IMR-90 (cell line): ENCODE results near the gene ACACB. TPM values are rescaled to one million over a fixed set of nuclear protein-coding genes. Genes with fewer than 3 reads are reported as not detected.

ENCODE experiments used
- ATAC-seq: fragments of 200-7000 bp; cut with Tn5 transposase; 2 replicates; pipeline ENCODE4 v1.9.1; 2020; ENCODE audit warnings: low read depth, mild to moderate bottlenecking, moderate library complexity
- BruUV-seq: library from RNA; stranded (reverse); fragments of 400-500 nt; replicated peaks from 2 replicates; lab custom pipeline; 2021; lab: Mats Ljungman, UMichigan
- CTCF ChIA-PET: fragments of 300-600 bp; formaldehyde crosslinking; extraction: SDS; loops from one replicate; lab custom pipeline; 2021; ENCODE audit warnings: antibody characterized with exemption; lab: Yijun Ruan, JAX
- POLR2A ChIA-PET: fragments of 300-600 bp; sonication (Branson Sonifier 250); formaldehyde crosslinking; loops from one replicate; lab custom pipeline; 2022; ENCODE audit warnings: antibody characterized with exemption; ENCODE audit not compliant: unreplicated experiment; lab: Charles Lee
- DNase-seq: peaks from one replicate; pipeline ENCODE4 v3.0.0; 2013
- H2AFZ ChIP-seq: replicated peaks from 2 replicates; pipeline ENCODE3; 2013; ENCODE audit warnings: low read length, mild to moderate bottlenecking; ENCODE audit not compliant: poor library complexity
- H2AK5ac ChIP-seq: 2 replicates; pipeline ENCODE4 v1.6.1; 2013; ENCODE audit warnings: low read depth, low read length, inconsistent platforms
- H2AK9ac ChIP-seq: replicated peaks from 2 replicates; pipeline ENCODE3; 2013; ENCODE audit warnings: mild to moderate bottlenecking, low read depth, low read length, moderate library complexity; ENCODE audit not compliant: poor library complexity
- H2BK120ac ChIP-seq: 2 replicates; pipeline ENCODE4 v1.6.1; 2013; ENCODE audit warnings: low read depth, low read length, inconsistent platforms
- H2BK15ac ChIP-seq: 3 replicates; pipeline ENCODE4 v1.6.1; 2013; ENCODE audit warnings: low read depth, low read length, inconsistent platforms
- H2BK20ac ChIP-seq: 2 replicates; pipeline ENCODE4 v1.6.1; 2013; ENCODE audit warnings: low read depth, mild to moderate bottlenecking, inconsistent platforms, low read length, moderate library complexity
- H2BK5ac ChIP-seq: 2 replicates; pipeline ENCODE4 v1.6.1; 2013; ENCODE audit warnings: mild to moderate bottlenecking, low read depth, low read length, inconsistent platforms; ENCODE audit not compliant: poor library complexity, severe bottlenecking
- H3K14ac ChIP-seq: replicated peaks from 2 replicates; pipeline ENCODE4 v1.6.1; 2013; ENCODE audit warnings: low read depth, low read length, inconsistent platforms
- H3K18ac ChIP-seq: 2 replicates; pipeline ENCODE4 v1.6.1; 2013; ENCODE audit warnings: low read depth, low read length, control low read depth
- H3K23ac ChIP-seq: 2 replicates; pipeline ENCODE4 v1.6.1; 2013; ENCODE audit warnings: low read depth, low read length, inconsistent platforms
- H3K27ac ChIP-seq: 2 replicates; pipeline ENCODE4 v1.5.1; 2013; ENCODE audit warnings: mild to moderate bottlenecking, control low read depth, low read length; ENCODE audit not compliant: insufficient read depth
- H3K27me3 ChIP-seq: 2 replicates; pipeline ENCODE4 v1.6.1; 2013; ENCODE audit warnings: low read length; ENCODE audit not compliant: control insufficient read depth, insufficient read depth
- H3K36me3 ChIP-seq: 2 replicates; pipeline ENCODE4 v1.6.1; 2013; ENCODE audit warnings: low read length, mixed read lengths; ENCODE audit not compliant: control insufficient read depth, insufficient read depth
- H3K4ac ChIP-seq: 2 replicates; pipeline ENCODE4 v1.6.1; 2013; ENCODE audit warnings: low read depth, low read length, inconsistent platforms
- H3K4me1 ChIP-seq: 2 replicates; pipeline ENCODE4 v1.6.1; 2013; ENCODE audit warnings: low read length, mixed read lengths; ENCODE audit not compliant: control insufficient read depth, insufficient read depth
- H3K4me2 ChIP-seq: 2 replicates; pipeline ENCODE4 v1.6.1; 2013; ENCODE audit warnings: low read depth, mild to moderate bottlenecking, control low read depth, low read length, moderate library complexity
- H3K4me3 ChIP-seq: 2 replicates; pipeline ENCODE4 v1.5.1; 2013; ENCODE audit warnings: low read depth, mild to moderate bottlenecking, control low read depth, low read length, moderate library complexity; ENCODE audit not compliant: insufficient read depth
- H3K56ac ChIP-seq: 2 replicates; pipeline ENCODE4 v1.6.1; 2013; ENCODE audit warnings: low read length, inconsistent platforms; ENCODE audit not compliant: insufficient read depth; ENCODE audit errors: extremely low read depth
- H3K79me1 ChIP-seq, 2 experiments: 2 replicates each; pipeline ENCODE4 v1.6.1; 2013; ENCODE audit warnings: low read length in 2 of 2, inconsistent platforms in 1 of 2, low read depth in 1 of 2
- H3K9ac ChIP-seq: 2 replicates; pipeline ENCODE4 v1.6.1; 2013; ENCODE audit warnings: low read depth, low read length, control low read depth
- H3K9me1 ChIP-seq: 2 replicates; pipeline ENCODE4 v1.6.1; 2013; ENCODE audit warnings: low read length, inconsistent platforms; ENCODE audit not compliant: insufficient read depth
- H3K9me3 ChIP-seq: 2 replicates; pipeline ENCODE4 v1.6.1; 2013; ENCODE audit warnings: low read length; ENCODE audit not compliant: control insufficient read depth, insufficient read depth
- H4K20me1 ChIP-seq: 2 replicates; pipeline ENCODE4 v1.6.1; 2013; ENCODE audit warnings: low read length, inconsistent platforms; ENCODE audit not compliant: insufficient read depth
- H4K5ac ChIP-seq: 2 replicates; pipeline ENCODE4 v1.6.1; 2013; ENCODE audit warnings: mild to moderate bottlenecking, low read depth, low read length, control low read depth
- H4K8ac ChIP-seq, 2 experiments: 2 replicates each; pipeline ENCODE4 v1.6.1; 2013; ENCODE audit warnings: low read depth in 2 of 2, low read length in 2 of 2, control low read depth in 1 of 2, inconsistent platforms in 1 of 2
- H4K91ac ChIP-seq: 2 replicates; pipeline ENCODE4 v1.6.1; 2013; ENCODE audit warnings: low read depth, low read length, inconsistent platforms; ENCODE audit not compliant: insufficient read depth
- BHLHE40 ChIP-seq: fragments of 150-350 bp; IDR thresholded peaks from 2 replicates; pipeline ENCODE4 v1.6.1; 2016; ENCODE audit warnings: mild to moderate bottlenecking, low read depth, low read length
- CEBPB ChIP-seq: IDR thresholded peaks from 2 replicates; pipeline ENCODE4 v1.6.1; 2012; ENCODE audit warnings: low read depth, low read length, improper control_type of control experiment
- CHD1 ChIP-seq: IDR thresholded peaks from 2 replicates; pipeline ENCODE4 v1.6.1; 2012; ENCODE audit warnings: low read depth, low read length, improper control_type of control experiment
- ELK1 ChIP-seq: fragments of 150-350 bp; IDR thresholded peaks from 2 replicates; pipeline ENCODE4 v1.6.1; 2016; ENCODE audit warnings: low read depth, mild to moderate bottlenecking, low read length, moderate library complexity, borderline replicate concordance
- FOS ChIP-seq: fragments of 150-350 bp; IDR thresholded peaks from 2 replicates; pipeline ENCODE4 v1.6.1; 2016; ENCODE audit warnings: low read depth, low read length
- MAFK ChIP-seq: IDR thresholded peaks from 2 replicates; pipeline ENCODE4 v1.6.1; 2012; ENCODE audit warnings: low read depth, low read length, improper control_type of control experiment
- MAZ ChIP-seq: IDR thresholded peaks from 2 replicates; pipeline ENCODE4 v1.6.1; 2012; ENCODE audit warnings: low read depth, mild to moderate bottlenecking, low read length, improper control_type of control experiment, moderate library complexity, borderline replicate concordance
- MXI1 ChIP-seq: IDR thresholded peaks from 2 replicates; pipeline ENCODE4 v1.6.1; 2012; ENCODE audit warnings: low read depth, mild to moderate bottlenecking, low read length, moderate library complexity, borderline replicate concordance
- NFE2L2 ChIP-seq: fragments of 150-350 bp; IDR thresholded peaks from 2 replicates; pipeline ENCODE4 v1.6.1; 2016; ENCODE audit warnings: low read depth, mild to moderate bottlenecking, low read length
- POLR2A ChIP-seq: IDR thresholded peaks from 2 replicates; pipeline ENCODE4 v1.6.1; 2012; ENCODE audit warnings: mild to moderate bottlenecking, low read depth, low read length
- RAD21 ChIP-seq: IDR thresholded peaks from 2 replicates; pipeline ENCODE4 v1.6.1; 2012; ENCODE audit warnings: low read length, improper control_type of control experiment
- RCOR1 ChIP-seq: IDR thresholded peaks from 2 replicates; pipeline ENCODE4 v1.6.1; 2012; ENCODE audit warnings: mild to moderate bottlenecking, low read length, improper control_type of control experiment; ENCODE audit not compliant: insufficient replicate concordance
- RFX5 ChIP-seq: IDR thresholded peaks from 2 replicates; pipeline ENCODE4 v1.8.0; 2012; ENCODE audit warnings: low read depth, mild to moderate bottlenecking, low read length, moderate library complexity
- SMC3 ChIP-seq: fragments of 150-350 bp; IDR thresholded peaks from 2 replicates; pipeline ENCODE4 v1.6.1; 2016; ENCODE audit warnings: low read depth, mild to moderate bottlenecking, antibody characterized with exemption, low read length, moderate library complexity
- WGBS, 2 experiments: methylation state at CpG; one replicate each; pipeline versions ENCODE4 v1.1.5 to v1.1.7; 2013; ENCODE audit warnings: missing lambda C conversion rate in 2 of 2; ENCODE audit not compliant: insufficient read length in 1 of 2; ENCODE audit errors: extremely low coverage in 2 of 2; 5-methylcytosine and 5-hydroxymethylcytosine counted together
- dilution Hi-C: fragments of 300-500 bp; cut with HindIII; formaldehyde crosslinking; loops from one replicate; pipeline ENCODE4 v1.14.3; 2018; ENCODE audit warnings: low sequenced_read_pairs; ENCODE audit not compliant: unreplicated experiment
- in situ Hi-C: fragments of 300-500 bp; cut with MboI; formaldehyde crosslinking; loops from 3 replicates; pipeline ENCODE4 v1.14.3; 2019; ENCODE audit warnings: low sequenced_read_pairs, inconsistent platforms, mixed read lengths
- intact Hi-C: fragments of 100-400 bp; cut with micrococcal nuclease; formaldehyde crosslinking; loops from 2 replicates; pipeline ENCODE4 v1.10.0; 2022
- polyA plus RNA-seq, 3 experiments: library from polyadenylated mRNA; depleted of rRNA; stranded (reverse); fragments of >200 nt; gene quantifications; 2 replicates each; pipeline ENCODE4 v1.2.3, GENCODE V29; 2012; ENCODE audit warnings: low replicate concordance in 1 of 3
- total RNA-seq: library from RNA; depleted of rRNA; stranded (reverse); fragments of >200 nt; gene quantifications from 2 replicates; pipeline ENCODE4 v1.2.3, GENCODE V29; 2012
- TF ChIP-seq, protein P1 (sequence below): conservative IDR thresholded peaks from 2 replicates; pipeline ENCODE4 v1.5.1; 2012; ENCODE audit warnings: mild to moderate bottlenecking, low read depth, low read length, improper control_type of control experiment
- TF ChIP-seq, protein P2 (sequence below): fragments of 150-350 bp; IDR thresholded peaks from 2 replicates; pipeline ENCODE4 v1.6.1; 2017; ENCODE audit warnings: mild to moderate bottlenecking, antibody characterized with exemption, low read length, low read depth

ACACB gene
- total and polyA plus RNA-seq, 2 of the 4 experiments (the other 2 are of a cell fraction) = 2.0 to 2.1 TPM

- Histone ChIP-seq H3K14ac (no peak overlapping the region), H3K56ac (no peak overlapping the region), H3K9me3 (no peaks in the 10 kb centered on the region), H4K8ac (no peak overlapping the region), H3K79me1 (no peaks in the 10 kb centered on the region), H2AK5ac (no peak overlapping the region), H3K4ac (no peak overlapping the region), H3K23ac (no peak overlapping the region), H2BK5ac (no peak overlapping the region), H4K91ac (no peak overlapping the region), H3K27me3 (peaks cover 10% of the 10 kb centered on the region; the same call in 1 of the 2 replicates), H3K36me3 (peaks cover 3% of the 10 kb centered on the region; the same call in 1 of the 2 replicates), H2BK120ac (no peak overlapping the region), H4K20me1 (no peaks in the 10 kb centered on the region), H3K4me2 (no peak overlapping the region), H3K9ac (no peak overlapping the region), H2BK20ac (no peak overlapping the region), H3K18ac (no peak overlapping the region), H4K5ac (no peak overlapping the region), H3K4me1 (no peaks in the 10 kb centered on the region), H3K4me3 (no peak overlapping the region), H2AK9ac (no peak overlapping the region), H3K27ac (no peak overlapping the region), H2AFZ (no peak overlapping the region), H2BK15ac (no peak overlapping the region), H3K9me1 (no peaks in the 10 kb centered on the region)
- CTCF ChIA-PET = no interaction called here
- TF ChIP-seq SMC3 (no peak), BHLHE40 (no peak), MAZ (no peak), RAD21 (no peak), MXI1 (no peak), ELK1 (no peak), FOS (no peak), CHD1 (no peak), NFE2L2 (no peak), POLR2A (no peak), RFX5 (no peak), RCOR1 (no peak), CEBPB (no peak), MAFK (no peak)
- TF ChIP-seq, protein P1, sequence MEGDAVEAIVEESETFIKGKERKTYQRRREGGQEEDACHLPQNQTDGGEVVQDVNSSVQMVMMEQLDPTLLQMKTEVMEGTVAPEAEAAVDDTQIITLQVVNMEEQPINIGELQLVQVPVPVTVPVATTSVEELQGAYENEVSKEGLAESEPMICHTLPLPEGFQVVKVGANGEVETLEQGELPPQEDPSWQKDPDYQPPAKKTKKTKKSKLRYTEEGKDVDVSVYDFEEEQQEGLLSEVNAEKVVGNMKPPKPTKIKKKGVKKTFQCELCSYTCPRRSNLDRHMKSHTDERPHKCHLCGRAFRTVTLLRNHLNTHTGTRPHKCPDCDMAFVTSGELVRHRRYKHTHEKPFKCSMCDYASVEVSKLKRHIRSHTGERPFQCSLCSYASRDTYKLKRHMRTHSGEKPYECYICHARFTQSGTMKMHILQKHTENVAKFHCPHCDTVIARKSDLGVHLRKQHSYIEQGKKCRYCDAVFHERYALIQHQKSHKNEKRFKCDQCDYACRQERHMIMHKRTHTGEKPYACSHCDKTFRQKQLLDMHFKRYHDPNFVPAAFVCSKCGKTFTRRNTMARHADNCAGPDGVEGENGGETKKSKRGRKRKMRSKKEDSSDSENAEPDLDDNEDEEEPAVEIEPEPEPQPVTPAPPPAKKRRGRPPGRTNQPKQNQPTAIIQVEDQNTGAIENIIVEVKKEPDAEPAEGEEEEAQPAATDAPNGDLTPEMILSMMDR = no peak
- TF ChIP-seq, protein P2, sequence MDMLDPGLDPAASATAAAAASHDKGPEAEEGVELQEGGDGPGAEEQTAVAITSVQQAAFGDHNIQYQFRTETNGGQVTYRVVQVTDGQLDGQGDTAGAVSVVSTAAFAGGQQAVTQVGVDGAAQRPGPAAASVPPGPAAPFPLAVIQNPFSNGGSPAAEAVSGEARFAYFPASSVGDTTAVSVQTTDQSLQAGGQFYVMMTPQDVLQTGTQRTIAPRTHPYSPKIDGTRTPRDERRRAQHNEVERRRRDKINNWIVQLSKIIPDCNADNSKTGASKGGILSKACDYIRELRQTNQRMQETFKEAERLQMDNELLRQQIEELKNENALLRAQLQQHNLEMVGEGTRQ = no peak
- intact Hi-C loops (no loop called here), dilution Hi-C loops (no loop called here), in situ Hi-C loops (no loop called here)
- DNase-seq = no peak
- POLR2A ChIA-PET = no interaction called here
- 60% methylated on average over 2 of the region's 3 CpGs; no CpG with 5 or more reads in 1 of the 2 experiments for WGBS, 2 experiments
- no peak for ATAC-seq
- no TSS peak for BruUV-seq
Observed at GRCh38 chr12:109269428-109269827, 153.0 kb downstream of the ACACB start.
